Upper lobe of left lung (tissue), 4 donors: ENCODE data around the gene CD69.

ENCODE experiments used
- EP300 ChIP-seq, 4 donors: sonication (generic); formaldehyde crosslinking; IDR thresholded peaks; one replicate each; pipeline ENCODE4 v1.5.1; 2017; ENCODE audit warnings: antibody characterized with exemption in 4 of 4, control low read depth in 2 of 4
- POLR2A ChIP-seq, 4 donors: fragments of 450-650 bp; IDR thresholded peaks; one replicate each; pipeline ENCODE4 v1.5.1; 2016 to 2017; ENCODE audit warnings: antibody characterized with exemption in 4 of 4, mild to moderate bottlenecking in 2 of 4
- POLR2AphosphoS5 ChIP-seq, 2 donors: sonication (generic); formaldehyde crosslinking; IDR thresholded peaks; one replicate each; pipeline ENCODE4 v1.5.1; 2017; ENCODE audit warnings: antibody characterized with exemption in 2 of 2
- TF ChIP-seq, protein P1 (sequence below), 6 experiments: fragments of 450-650 bp in 4 of 6; fragments of 200-600 bp in 2 of 6; sonication (generic) in 2 of 6; IDR thresholded peaks; one replicate each; pipeline ENCODE4 v1.5.1; 2016 to 2019; ENCODE audit warnings: antibody characterized with exemption in 6 of 6

DNA sequence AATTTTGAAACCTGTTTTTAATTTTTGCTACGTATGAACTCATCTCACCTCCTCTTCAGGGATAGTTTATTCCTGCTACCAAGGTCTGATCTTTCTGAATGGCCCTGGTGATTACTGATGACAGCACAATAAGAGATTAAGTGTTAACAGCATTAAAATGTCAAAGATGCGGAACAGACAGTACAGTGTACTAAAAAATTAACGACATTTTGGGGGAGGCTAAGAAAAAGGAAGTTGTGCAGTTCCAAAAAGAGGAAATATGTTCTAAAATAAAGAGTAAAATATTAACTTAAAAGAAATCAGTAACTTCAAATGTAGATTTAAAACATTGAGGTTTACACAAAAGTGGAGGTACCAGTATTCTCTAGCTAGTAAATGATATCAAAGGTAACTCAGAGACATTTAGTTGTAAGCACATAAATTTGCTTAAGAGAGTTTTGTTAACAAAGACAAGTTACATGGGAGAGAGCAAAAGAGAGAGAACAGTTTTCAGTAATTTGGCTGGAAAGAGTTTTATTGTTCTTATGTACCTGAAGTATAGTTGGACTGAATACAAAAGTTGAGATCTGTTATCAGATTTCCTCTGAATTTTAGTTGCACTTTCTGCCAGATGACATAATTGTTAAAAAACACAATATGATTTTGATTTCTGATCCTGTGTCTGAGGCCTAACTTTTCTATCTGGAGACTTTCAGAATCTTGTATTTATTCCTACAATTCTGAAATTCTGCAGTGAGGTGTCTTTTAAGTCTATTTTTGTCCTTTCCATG, 23.6 kb downstream of the CD69 start:
- no peak for TF ChIP-seq POLR2AphosphoS5 (IDR thresholded peaks at IDR 0.05)
- TF ChIP-seq, protein P1, sequence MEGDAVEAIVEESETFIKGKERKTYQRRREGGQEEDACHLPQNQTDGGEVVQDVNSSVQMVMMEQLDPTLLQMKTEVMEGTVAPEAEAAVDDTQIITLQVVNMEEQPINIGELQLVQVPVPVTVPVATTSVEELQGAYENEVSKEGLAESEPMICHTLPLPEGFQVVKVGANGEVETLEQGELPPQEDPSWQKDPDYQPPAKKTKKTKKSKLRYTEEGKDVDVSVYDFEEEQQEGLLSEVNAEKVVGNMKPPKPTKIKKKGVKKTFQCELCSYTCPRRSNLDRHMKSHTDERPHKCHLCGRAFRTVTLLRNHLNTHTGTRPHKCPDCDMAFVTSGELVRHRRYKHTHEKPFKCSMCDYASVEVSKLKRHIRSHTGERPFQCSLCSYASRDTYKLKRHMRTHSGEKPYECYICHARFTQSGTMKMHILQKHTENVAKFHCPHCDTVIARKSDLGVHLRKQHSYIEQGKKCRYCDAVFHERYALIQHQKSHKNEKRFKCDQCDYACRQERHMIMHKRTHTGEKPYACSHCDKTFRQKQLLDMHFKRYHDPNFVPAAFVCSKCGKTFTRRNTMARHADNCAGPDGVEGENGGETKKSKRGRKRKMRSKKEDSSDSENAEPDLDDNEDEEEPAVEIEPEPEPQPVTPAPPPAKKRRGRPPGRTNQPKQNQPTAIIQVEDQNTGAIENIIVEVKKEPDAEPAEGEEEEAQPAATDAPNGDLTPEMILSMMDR (IDR thresholded peaks at IDR 0.05), result no peak
- no peak for TF ChIP-seq POLR2A (IDR thresholded peaks at IDR 0.05)
- TF ChIP-seq EP300 (IDR thresholded peaks at IDR 0.05), result no peak
